Activated effector memory CD4-positive, alpha-beta T cell treated with anti-CD3 and anti-CD28 coated beads, Interleukin-2, amount 50 U/mL, for 16 hours (primary cell): Measurements from ENCODE around the gene SMCO4.
A peak's percentile ranks its signal among the peaks of the same experiment; 100 is the strongest.
"Not testable (repeated sequence)": the region's sequence is repeated elsewhere in the genome, so short reads cannot be mapped to it uniquely, and the experiment has no call there.

Experiments
- DNase-seq: peaks from one replicate; pipeline ENCODE4 v3.0.0-alpha.2; 2020

The SMCO4 gene

DNA sequence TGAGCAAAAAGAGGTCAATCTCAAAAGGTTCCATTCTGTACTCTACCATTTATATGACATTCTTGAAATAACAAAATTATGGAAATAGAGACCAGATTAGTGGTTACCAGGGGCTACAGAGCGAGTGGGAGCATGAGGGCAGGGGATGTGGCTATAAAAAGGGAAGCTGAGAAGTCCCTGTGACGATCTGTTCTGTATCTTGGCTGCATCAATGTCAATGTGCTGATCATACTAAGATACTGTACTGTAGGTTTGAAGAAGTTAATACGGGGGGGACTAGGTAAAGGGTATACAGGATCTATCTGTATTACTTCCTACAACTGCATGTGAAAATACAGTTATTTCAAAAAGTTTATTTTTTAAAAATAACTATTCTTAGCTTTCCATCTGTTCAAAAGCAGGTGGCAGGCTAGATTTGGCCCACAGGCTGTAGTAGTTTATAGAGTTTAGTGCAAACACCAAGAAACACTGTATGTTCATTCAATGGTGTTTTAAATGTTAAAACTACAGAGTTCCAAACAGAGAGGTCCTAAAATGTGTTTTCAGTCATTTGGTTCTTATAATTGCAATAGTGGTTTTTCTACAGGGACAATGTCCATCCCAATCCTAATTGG is 78.2 kb downstream of the SMCO4 start:
- no peak for DNase-seq

DNA sequence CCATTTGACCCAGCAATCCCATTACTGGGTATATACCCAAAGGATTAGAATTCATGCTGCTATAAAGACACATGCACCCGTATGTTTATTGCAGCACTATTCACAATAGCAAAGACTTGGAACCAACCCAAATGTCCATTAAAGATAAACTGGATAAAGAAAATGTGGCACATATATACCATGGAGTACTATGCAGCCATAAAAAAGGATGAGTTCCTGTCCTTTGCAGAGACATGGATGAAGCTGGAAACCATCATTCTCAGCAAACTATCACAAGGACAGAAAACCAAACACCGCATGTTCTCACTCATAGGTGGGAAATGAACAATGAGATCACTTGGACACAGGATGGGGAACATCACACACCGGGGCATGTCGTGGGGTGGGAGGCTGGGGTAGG is 79.5 kb downstream of the SMCO4 start:
- not testable (repeated sequence) for DNase-seq

DNA sequence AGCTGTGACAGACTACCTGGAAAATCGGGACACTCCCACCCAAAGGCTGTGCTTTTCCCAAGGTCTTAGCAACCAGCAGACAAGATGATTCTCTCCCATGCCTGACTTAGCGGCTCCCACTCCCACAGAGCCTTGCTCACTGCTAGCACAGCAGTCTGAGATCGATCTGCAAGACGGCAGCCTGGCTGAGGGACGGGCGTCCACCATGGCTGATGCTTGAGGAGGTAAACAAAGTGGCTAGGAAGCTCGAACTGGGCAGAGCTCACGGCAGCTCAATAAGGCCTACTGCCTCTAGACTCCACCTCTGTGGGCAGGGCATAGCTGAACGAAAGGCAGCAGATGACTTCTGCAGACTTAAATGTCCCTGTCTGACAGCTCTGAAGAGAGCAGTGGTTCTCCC is 84.9 kb downstream of the SMCO4 start:
- no peak for DNase-seq

DNA sequence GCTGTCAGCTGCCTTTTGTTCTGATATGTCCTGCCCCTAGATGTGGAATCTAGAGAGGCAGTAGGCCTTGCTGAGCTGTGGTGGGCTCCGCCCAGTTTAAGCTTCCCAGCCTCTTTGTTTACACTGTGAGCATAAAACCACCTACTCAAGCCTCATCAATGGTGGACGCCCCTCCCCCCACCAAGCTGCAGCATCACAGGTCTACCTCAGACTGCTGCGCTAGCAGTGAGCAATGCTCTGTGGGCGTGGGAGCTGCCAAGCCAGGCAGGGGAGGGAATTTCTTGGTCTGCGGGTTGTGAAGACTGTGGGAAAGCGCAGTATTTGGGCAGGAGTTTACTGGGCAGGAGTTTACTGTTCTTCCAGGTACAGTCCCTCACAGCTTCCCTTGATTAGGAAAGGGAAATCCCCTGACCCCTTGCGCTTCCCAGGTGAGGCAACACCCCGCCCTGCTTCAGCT is 98.5 kb downstream of the SMCO4 start:
- peak; percentile 67 for DNase-seq

DNA sequence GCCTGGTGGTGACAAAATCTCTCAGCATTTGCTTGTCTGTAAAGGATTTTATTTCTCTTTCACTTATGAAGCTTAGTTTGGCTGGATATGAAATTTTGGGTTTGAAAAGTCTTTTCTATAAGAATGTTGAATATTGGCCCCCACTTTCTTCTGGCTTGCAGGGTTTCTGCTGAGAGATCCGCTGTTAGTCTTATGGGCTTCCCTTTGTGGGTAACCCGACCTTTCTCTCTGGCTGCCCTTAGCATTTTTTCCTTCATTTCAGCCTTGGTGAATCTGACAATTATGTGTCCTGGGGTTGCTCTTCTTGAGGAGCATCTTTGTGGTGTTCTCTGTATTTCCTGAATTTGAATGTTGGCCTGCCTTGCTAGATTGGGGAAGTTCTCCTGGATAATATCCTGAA is 100.0 kb downstream of the SMCO4 start:
- DNase-seq = not testable (repeated sequence)

DNA sequence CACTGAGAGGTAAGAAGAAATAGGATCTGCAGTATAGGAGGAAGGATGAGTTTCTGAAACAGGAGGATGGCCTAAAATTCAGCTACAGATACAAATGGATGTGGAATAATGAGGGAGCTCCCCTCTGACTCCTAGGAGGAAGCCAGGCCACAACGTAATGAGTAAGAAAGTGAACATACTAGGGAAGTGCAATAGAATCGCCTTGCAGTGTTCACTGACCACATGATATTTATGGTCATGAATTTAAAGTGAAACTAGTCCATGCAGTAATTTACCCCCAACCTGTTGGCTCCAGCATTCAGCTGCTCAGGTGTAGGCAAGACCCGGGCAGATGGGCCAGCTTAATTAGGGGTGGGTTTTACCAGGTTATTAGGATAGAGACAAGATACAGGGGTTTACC is 110.9 kb downstream of the SMCO4 start:
- no peak for DNase-seq
